CD14-positive monocyte (primary cell): ENCODE data around the gene ADAMTS17. TPM values are rescaled to one million over a fixed set of nuclear protein-coding genes. Genes with fewer than 3 reads are reported as not detected.

ENCODE experiments used
- DNase-seq, 3 donors: peaks; one replicate each; pipeline ENCODE4 v3.0.0-alpha.2; 2011 to 2022
- H2AFZ ChIP-seq: 2 replicates; pipeline ENCODE4 v1.6.0; 2012; ENCODE audit warnings: mild to moderate bottlenecking, low read depth, low read length, inconsistent platforms; ENCODE audit not compliant: insufficient read depth, poor library complexity, severe bottlenecking
- H3K27ac ChIP-seq, 2 donors: 1 replicate in 1 of 2; 2 replicates in 1 of 2; pipeline ENCODE4 v1.5.1; 2012 to 2013; ENCODE audit warnings: low read length in 2 of 2, control low read depth in 1 of 2, inconsistent platforms in 1 of 2, low read depth in 1 of 2, mild to moderate bottlenecking in 1 of 2
- H3K27me3 ChIP-seq, 2 donors: one replicate each; pipeline versions ENCODE4 v1.6.0 to v1.6.1; 2011 to 2013; ENCODE audit warnings: low read length in 2 of 2; ENCODE audit not compliant: control insufficient read depth in 2 of 2, insufficient read depth in 2 of 2
- H3K36me3 ChIP-seq, 2 donors: replicated peaks in 1 of 2; 1 replicate in 1 of 2; 2 replicates in 1 of 2; pipeline versions ENCODE4 v1.5.1 to v1.6.1; 2012 to 2013; ENCODE audit warnings: low read length in 2 of 2, control low read depth in 1 of 2, inconsistent platforms in 1 of 2, mild to moderate bottlenecking in 1 of 2; ENCODE audit not compliant: insufficient read depth in 2 of 2, control insufficient read depth in 1 of 2
- H3K4me1 ChIP-seq, 2 donors: 1 replicate in 1 of 2; 2 replicates in 1 of 2; pipeline versions ENCODE4 v1.5.1 to v1.6.1; 2012 to 2013; ENCODE audit warnings: low read length in 2 of 2, control low read depth in 1 of 2, inconsistent platforms in 1 of 2, mild to moderate bottlenecking in 1 of 2, moderate library complexity in 1 of 2; ENCODE audit not compliant: insufficient read depth in 2 of 2, control insufficient read depth in 1 of 2
- H3K4me2 ChIP-seq: replicated peaks from 2 replicates; pipeline ENCODE3; 2012; ENCODE audit warnings: low read length, moderate library complexity, mild to moderate bottlenecking; ENCODE audit not compliant: poor library complexity, severe bottlenecking; ENCODE audit errors: extremely low read depth
- H3K4me3 ChIP-seq, 3 experiments: fragments of 200-600 bp in 1 of 3; sonication (generic) in 1 of 3; replicated peaks in 1 of 3; 1 replicate in 2 of 3; 2 replicates in 1 of 3; pipeline ENCODE4 v1.5.1; 2011 to 2013; ENCODE audit warnings: low read length in 3 of 3, mild to moderate bottlenecking in 3 of 3, control low read depth in 2 of 3, low read depth in 2 of 3, inconsistent platforms in 1 of 3, moderate library complexity in 1 of 3
- H3K79me2 ChIP-seq: 2 replicates; pipeline ENCODE4 v1.6.0; 2012; ENCODE audit warnings: mild to moderate bottlenecking, control low read depth, inconsistent platforms, low read length, moderate library complexity; ENCODE audit not compliant: insufficient read depth
- H3K9ac ChIP-seq: 2 replicates; pipeline ENCODE4 v1.6.0; 2017; ENCODE audit warnings: low read length, mild to moderate bottlenecking; ENCODE audit not compliant: insufficient read depth, poor library complexity, severe bottlenecking
- H3K9me3 ChIP-seq, 2 donors: replicated peaks in 1 of 2; 1 replicate in 1 of 2; 2 replicates in 1 of 2; pipeline versions ENCODE4 v1.5.1 to v1.6.1; 2012 to 2013; ENCODE audit warnings: low read length in 2 of 2, control low read depth in 1 of 2; ENCODE audit not compliant: control insufficient read depth in 1 of 2, insufficient read depth in 1 of 2
- H4K20me1 ChIP-seq: 2 replicates; pipeline ENCODE4 v1.6.0; 2012; ENCODE audit warnings: mild to moderate bottlenecking, low read length, control low read depth, moderate library complexity; ENCODE audit not compliant: insufficient read depth
- H3K27ac Mint-ChIP-seq, 7 donors: one replicate each; pipeline ENCODE4 v1.8.0; 2020; ENCODE audit warnings: mild to moderate bottlenecking in 7 of 7, mixed read lengths in 7 of 7, moderate library complexity in 6 of 7, inconsistent platforms in 2 of 7
- H3K27me3 Mint-ChIP-seq, 3 donors: one replicate each; pipeline ENCODE4 v1.8.0; 2021 to 2022; ENCODE audit warnings: low read depth in 3 of 3, mild to moderate bottlenecking in 3 of 3, mixed read lengths in 3 of 3, moderate library complexity in 3 of 3, inconsistent platforms in 1 of 3
- H3K36me3 Mint-ChIP-seq, 2 donors: one replicate each; pipeline ENCODE4 v1.8.0; 2020; ENCODE audit warnings: mixed read lengths in 2 of 2, inconsistent platforms in 1 of 2, mild to moderate bottlenecking in 1 of 2
- H3K4me1 Mint-ChIP-seq: one replicate; pipeline ENCODE4 v1.8.0; 2020; ENCODE audit warnings: mild to moderate bottlenecking, mixed read lengths
- H3K4me3 Mint-ChIP-seq, 2 donors: one replicate each; pipeline ENCODE4 v1.8.0; 2020; ENCODE audit warnings: mild to moderate bottlenecking in 2 of 2, mixed read lengths in 2 of 2, moderate library complexity in 1 of 2
- H3K9me3 Mint-ChIP-seq, 7 donors: one replicate each; pipeline ENCODE4 v1.8.0; 2020 to 2022; ENCODE audit warnings: mixed read lengths in 7 of 7, mild to moderate bottlenecking in 6 of 7, moderate library complexity in 6 of 7, inconsistent platforms in 2 of 7
- WGBS: methylation state at CpG from one replicate; pipeline ENCODE4 v1.1.5; 2013; ENCODE audit warnings: missing lambda C conversion rate; ENCODE audit not compliant: insufficient coverage; 5-methylcytosine and 5-hydroxymethylcytosine counted together
- intact Hi-C, 2 donors: fragments of 100-400 bp; cut with micrococcal nuclease; formaldehyde crosslinking; loops; one replicate each; pipeline versions ENCODE4 v1.15.0 to v1.15.1; 2023
- polyA plus RNA-seq, 3 donors: library from polyadenylated mRNA; depleted of rRNA in 1 of 3; unstranded in 2 of 3; stranded (reverse) in 1 of 3; fragments of 300-500 nt in 2 of 3; fragments of >200 nt in 1 of 3; fragmentation: Illumina TruSeq in 2 of 3; gene quantifications; 1 replicate in 2 of 3; 2 replicates in 1 of 3; pipeline ENCODE4 v1.2.3, GENCODE V29; 2012 to 2021
- TF ChIP-seq, protein P1 (sequence below): fragments of 200-600 bp; IDR thresholded peaks from one replicate; pipeline ENCODE4 v1.8.0; 2022; ENCODE audit warnings: antibody characterized with exemption, mild to moderate bottlenecking

The ADAMTS17 gene
- polyA plus RNA-seq, 3 donors: 0.03 to 0.25 TPM; not detected in 1

GRCh38 chr15:100143378-100143777 lies 198.4 kb downstream of the ADAMTS17 start:
- H3K4me1 Mint-ChIP-seq: peaks cover 2% of the 10 kb centered on the region
- H3K27ac Mint-ChIP-seq: no peak overlapping the region
- Histone ChIP-seq H4K20me1 (no peaks in the 10 kb centered on the region), H3K4me3 (no peak overlapping the region), H3K9me3 (peaks cover 11 to 13% of the 10 kb centered on the region in 2 donors), H2AFZ (no peak overlapping the region), H3K4me2 (no peak overlapping the region), H3K27ac (no peak overlapping the region), H3K36me3 (no peaks in the 10 kb centered on the region), H3K27me3 (no peaks in the 10 kb centered on the region), H3K4me1 (no peaks in the 10 kb centered on the region), H3K9ac (no peak overlapping the region), H3K79me2 (no peaks in the 10 kb centered on the region)
- no peak for DNase-seq
- peaks cover 0 to 1% (median 0%) of the 10 kb centered on the region in 3 donors for H3K27me3 Mint-ChIP-seq
- no peak overlapping the region for H3K4me3 Mint-ChIP-seq
- WGBS: no CpG with 5 or more reads among the region's 1 CpG
- TF ChIP-seq, protein P1, sequence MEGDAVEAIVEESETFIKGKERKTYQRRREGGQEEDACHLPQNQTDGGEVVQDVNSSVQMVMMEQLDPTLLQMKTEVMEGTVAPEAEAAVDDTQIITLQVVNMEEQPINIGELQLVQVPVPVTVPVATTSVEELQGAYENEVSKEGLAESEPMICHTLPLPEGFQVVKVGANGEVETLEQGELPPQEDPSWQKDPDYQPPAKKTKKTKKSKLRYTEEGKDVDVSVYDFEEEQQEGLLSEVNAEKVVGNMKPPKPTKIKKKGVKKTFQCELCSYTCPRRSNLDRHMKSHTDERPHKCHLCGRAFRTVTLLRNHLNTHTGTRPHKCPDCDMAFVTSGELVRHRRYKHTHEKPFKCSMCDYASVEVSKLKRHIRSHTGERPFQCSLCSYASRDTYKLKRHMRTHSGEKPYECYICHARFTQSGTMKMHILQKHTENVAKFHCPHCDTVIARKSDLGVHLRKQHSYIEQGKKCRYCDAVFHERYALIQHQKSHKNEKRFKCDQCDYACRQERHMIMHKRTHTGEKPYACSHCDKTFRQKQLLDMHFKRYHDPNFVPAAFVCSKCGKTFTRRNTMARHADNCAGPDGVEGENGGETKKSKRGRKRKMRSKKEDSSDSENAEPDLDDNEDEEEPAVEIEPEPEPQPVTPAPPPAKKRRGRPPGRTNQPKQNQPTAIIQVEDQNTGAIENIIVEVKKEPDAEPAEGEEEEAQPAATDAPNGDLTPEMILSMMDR: no peak
- H3K36me3 Mint-ChIP-seq: no peaks in the 10 kb centered on the region
- intact Hi-C loops: no loop called here
- H3K9me3 Mint-ChIP-seq: peaks cover 7 to 26% (median 14%) of the 10 kb centered on the region in 7 donors

- Histone ChIP-seq H3K4me3 (no peak overlapping the region), H3K27ac (no peak overlapping the region), H3K9ac (no peak overlapping the region), H3K4me2 (no peak overlapping the region), H4K20me1 (no peaks in the 10 kb centered on the region), H3K9me3 (no peaks in the 10 kb centered on the region), H3K4me1 (no peaks in the 10 kb centered on the region), H3K79me2 (no peaks in the 10 kb centered on the region), H3K27me3 (no peaks in the 10 kb centered on the region), H3K36me3 (no peaks in the 10 kb centered on the region), H2AFZ (no peak overlapping the region)
- Mint-ChIP-seq H3K9me3 (peaks cover 0 to 24% (median 7%) of the 10 kb centered on the region in 7 donors), H3K36me3 (no peaks in the 10 kb centered on the region), H3K27ac (no peak overlapping the region), H3K4me1 (peaks cover 2% of the 10 kb centered on the region), H3K4me3 (no peak overlapping the region), H3K27me3 (peaks cover under 1 to 2% (median 1%) of the 10 kb centered on the region in 3 donors)
- TF ChIP-seq, protein P1: no peak
- intact Hi-C loops: no loop called here
- no peak for DNase-seq
- 77% methylated on average over 9 of the region's 11 CpGs for WGBS
Measured at GRCh38 chr15:100141311-100142001, 200.3 kb downstream of the ADAMTS17 start.
